ENCODE results near the gene FAM187B. TPM values are rescaled to one million over a fixed set of nuclear protein-coding genes. Genes with fewer than 3 reads are reported as not detected.
A peak's percentile ranks its signal among the peaks of the same experiment; 100 is the strongest.

The FAM187B gene
- total RNA-seq, 1 donor from 2014 or later: not detected

GRCh38 chr19:35267818-35268535 is 39.4 kb upstream of the FAM187B start:
- Histone ChIP-seq H3K4me3 (ENCODE audit: low read depth, low read length) (peak overlapping the region; percentile 81), H3K27me3 (ENCODE audit: control insufficient read depth, insufficient read depth, low read length) (no peaks in the 10 kb centered on the region), H3K36me3 (ENCODE audit: control insufficient read depth, insufficient read depth, low read length) (no peaks in the 10 kb centered on the region)
- DNase-seq (ENCODE audit: low read depth): no peak
- no peak for TF ChIP-seq CTCF (IDR thresholded peaks at IDR 0.05; ENCODE audit: insufficient read depth, low read length, poor library complexity, severe bottlenecking)

GRCh38 chr19:35267353-35267817 is 38.8 kb upstream of the FAM187B start:
- peak overlapping the region; percentile 81 for H3K4me3 ChIP-seq (ENCODE audit: low read depth, low read length)
- H3K36me3 ChIP-seq (ENCODE audit: control insufficient read depth, insufficient read depth, low read length): no peaks in the 10 kb centered on the region
- DNase-seq (ENCODE audit: low read depth): no peak
- TF ChIP-seq CTCF (IDR thresholded peaks at IDR 0.05; ENCODE audit: insufficient read depth, low read length, poor library complexity, severe bottlenecking): no peak
- no peaks in the 10 kb centered on the region for H3K27me3 ChIP-seq (ENCODE audit: control insufficient read depth, insufficient read depth, low read length)

GRCh38 chr19:35266520-35267352 is 38.2 kb upstream of the FAM187B start:
- no peak for DNase-seq (ENCODE audit: low read depth)
- Histone ChIP-seq H3K36me3 (ENCODE audit: control insufficient read depth, insufficient read depth, low read length) (no peaks in the 10 kb centered on the region), H3K27me3 (ENCODE audit: control insufficient read depth, insufficient read depth, low read length) (no peaks in the 10 kb centered on the region), H3K4me3 (ENCODE audit: low read depth, low read length) (peak overlapping the region; percentile 81)
- no peak for TF ChIP-seq CTCF (IDR thresholded peaks at IDR 0.05; ENCODE audit: insufficient read depth, low read length, poor library complexity, severe bottlenecking)

GRCh38 chr19:35265900-35266519 is 37.5 kb upstream of the FAM187B start:
- Histone ChIP-seq H3K27me3 (ENCODE audit: control insufficient read depth, insufficient read depth, low read length) (no peaks in the 10 kb centered on the region), H3K36me3 (ENCODE audit: control insufficient read depth, insufficient read depth, low read length) (no peaks in the 10 kb centered on the region), H3K4me3 (ENCODE audit: low read depth, low read length) (no peak overlapping the region)
- no peak for DNase-seq (ENCODE audit: low read depth)
- no peak for TF ChIP-seq CTCF (IDR thresholded peaks at IDR 0.05; ENCODE audit: insufficient read depth, low read length, poor library complexity, severe bottlenecking)

- no peaks in the 10 kb centered on the region for H3K36me3 ChIP-seq (ENCODE audit: control insufficient read depth, insufficient read depth, low read length)
- DNase-seq (ENCODE audit: low read depth): no peak
- no peak for TF ChIP-seq CTCF (IDR thresholded peaks at IDR 0.05; ENCODE audit: insufficient read depth, low read length, poor library complexity, severe bottlenecking)
- H3K4me3 ChIP-seq (ENCODE audit: low read depth, low read length): no peak overlapping the region
- no peaks in the 10 kb centered on the region for H3K27me3 ChIP-seq (ENCODE audit: control insufficient read depth, insufficient read depth, low read length)
Measured at GRCh38 chr19:35265126-35265899, 36.8 kb upstream of the FAM187B start.
